K562 (cell line): ENCODE measurements around the gene MAST1. TPM values are rescaled to one million over a fixed set of nuclear protein-coding genes. Genes with fewer than 3 reads are reported as not detected.

Experiments
- CBFA2T2 ChIP-seq: fragments of 450-650 bp; conservative IDR thresholded peaks from 2 replicates; pipeline ENCODE4 v1.6.1; 2017; ENCODE audit warnings: mild to moderate bottlenecking
- CBX2 ChIP-seq: fragments of 200-600 bp; sonication (generic); IDR thresholded peaks from one replicate; pipeline ENCODE4 v1.6.1; 2012; ENCODE audit warnings: mild to moderate bottlenecking, low read length, inconsistent platforms; ENCODE audit not compliant: insufficient read depth, poor library complexity, severe bottlenecking
- CEBPB ChIP-seq: fragments of 450-650 bp; IDR thresholded peaks from 2 replicates; pipeline ENCODE4 v1.6.1; 2016; ENCODE audit warnings: missing genetic modification characterization, missing compliant biosample characterization
- CHD7 ChIP-seq: fragments of 200-600 bp; sonication (generic); IDR thresholded peaks from one replicate; pipeline ENCODE4 v1.6.1; 2012; ENCODE audit warnings: mild to moderate bottlenecking, low read depth, low read length, inconsistent platforms
- CREB5 ChIP-seq: fragments of 250-450 bp; sonication (Bioruptor Pico); IDR thresholded peaks from 2 replicates; pipeline ENCODE4 v1.5.0; 2020; ENCODE audit warnings: mild to moderate bottlenecking
- FOXJ2 ChIP-seq: fragments of 200-800 bp; sonication (Bioruptor generic); IDR thresholded peaks from 2 replicates; pipeline ENCODE4 v1.6.1; 2016; ENCODE audit warnings: missing genetic modification characterization, missing compliant biosample characterization
- FOXK1 ChIP-seq: sonication (generic); formaldehyde crosslinking; IDR thresholded peaks from 2 replicates; pipeline ENCODE4 v1.8.0; 2022; ENCODE audit warnings: missing genetic modification reagents, mild to moderate bottlenecking, borderline replicate concordance
- IRF9 ChIP-seq: fragments of 450-650 bp; IDR thresholded peaks from 2 replicates; pipeline ENCODE4 v1.6.1; 2016; ENCODE audit warnings: missing biosample characterization, missing genetic modification characterization
- KAT2B ChIP-seq: IDR thresholded peaks from one replicate; pipeline ENCODE4 v1.6.1; 2012; ENCODE audit warnings: low read depth, mild to moderate bottlenecking, control low read depth, inconsistent platforms, low read length, moderate library complexity
- MTA2 ChIP-seq: fragments of 450-650 bp; IDR thresholded peaks from 2 replicates; pipeline ENCODE4 v1.6.1; 2016; ENCODE audit warnings: low read depth
- ZFP1 ChIP-seq: fragments of 450-650 bp; formaldehyde crosslinking; IDR thresholded peaks from 2 replicates; pipeline ENCODE4 v1.4.0; 2020; ENCODE audit warnings: mild to moderate bottlenecking, mixed read lengths
- ZNF449 ChIP-seq: fragments of 250-450 bp; sonication (Bioruptor Pico); IDR thresholded peaks from 2 replicates; pipeline ENCODE4 v1.8.0; 2022; ENCODE audit warnings: moderate library complexity, mild to moderate bottlenecking, inconsistent platforms
- polyA plus RNA-seq, 8 experiments: library from polyadenylated mRNA; depleted of rRNA in 4 of 8; stranded (reverse) in 5 of 8; unstranded in 3 of 8; fragments of >200 nt; fragmentation: Nextera tagmentation in 2 of 8; fragmentation: Illumina TruSeq in 1 of 8; extraction: Ambion mirVana in 2 of 8; extraction: Trizol in 1 of 8; gene quantifications; 2 replicates each; pipeline versions ENCODE4 v1.2.1 to v1.2.3, GENCODE V29; 2011 to 2014; ENCODE audit warnings: inconsistent platforms in 1 of 8, missing spikeins in 1 of 8
- total RNA-seq, 7 experiments: library from RNA; depleted of rRNA in 6 of 7; stranded (reverse); fragments of >200 nt in 6 of 7; fragmentation: Illumina TruSeq in 2 of 7; extraction: Trizol in 2 of 7; gene quantifications; 2 replicates each; pipeline versions ENCODE4 v1.2.1 to v1.2.3, GENCODE V29; 2011 to 2021; ENCODE audit warnings: low replicate concordance in 1 of 7

The MAST1 gene
- total and polyA plus RNA-seq, 9 of the 15 experiments (the other 6 are each of a cell fraction or from before 2014, with no cell fraction given): 0.48 to 10.3 (median 3.9) TPM

GRCh38 chr19:12792051-12792852 is 46.1 kb upstream of the MAST1 start (continued):
- no peak for TF ChIP-seq CHD7
- TF ChIP-seq ZNF449 (CRISPR knock-in tag): no peak
- TF ChIP-seq IRF9 (tag): no peak
- no peak for TF ChIP-seq CREB5 (CRISPR knock-in tag)
- TF ChIP-seq FOXJ2 (tag): no peak
- TF ChIP-seq ZFP1: no peak
- TF ChIP-seq KAT2B: no peak
- TF ChIP-seq CEBPB (tag): no peak
- peak; percentile 46; the same call in 1 of the 2 replicates for TF ChIP-seq CBFA2T2
- TF ChIP-seq MTA2: no peak
- TF ChIP-seq FOXK1 (CRISPR knock-in tag): peak; percentile 19; the same call in 1 of the 2 replicates
- TF ChIP-seq CBX2: no peak
